B cell (primary cell): ENCODE measurements around the gene BEND5. TPM values are rescaled to one million over a fixed set of nuclear protein-coding genes. Genes with fewer than 3 reads are reported as not detected.

ENCODE experiments used
- ATAC-seq: fragments of 200-7000 bp; cut with Tn5 transposase; one replicate; pipeline ENCODE4 v1.10.0; 2021; ENCODE audit warnings: low read depth, mild to moderate bottlenecking, moderate number of reproducible peaks, moderate library complexity
- CTCF ChIA-PET: fragments of 350-600 bp; sonication (Branson Sonifier 250); formaldehyde crosslinking; loops from one replicate; lab custom pipeline; 2021; ENCODE audit warnings: antibody characterized with exemption, inconsistent platforms; lab: Charles Lee
- POLR2A ChIA-PET: fragments of 350-600 bp; sonication (Branson Sonifier 250); formaldehyde crosslinking; loops from one replicate; lab custom pipeline; 2021; ENCODE audit warnings: antibody characterized with exemption; lab: Charles Lee
- DNase-seq: peaks from one replicate; pipeline ENCODE4 v3.0.0; 2013
- H2AFZ ChIP-seq: 2 replicates; pipeline ENCODE4 v1.6.1; 2012; ENCODE audit warnings: mild to moderate bottlenecking, low read depth, low read length; ENCODE audit not compliant: insufficient read depth, poor library complexity, severe bottlenecking
- H3K27ac ChIP-seq, 2 donors: 1 replicate in 1 of 2; 2 replicates in 1 of 2; pipeline ENCODE4 v1.5.1; 2012 to 2013; ENCODE audit warnings: low read length in 2 of 2, mild to moderate bottlenecking in 2 of 2, moderate library complexity in 1 of 2
- H3K27me3 ChIP-seq, 4 experiments: fragments of 200-600 bp in 1 of 4; sonication (generic) in 1 of 4; replicated peaks in 1 of 4; 1 replicate in 2 of 4; 2 replicates in 2 of 4; pipeline versions ENCODE4 v1.6.1 to v1.7.0; 2013 to 2016; ENCODE audit warnings: low read length in 3 of 4, mild to moderate bottlenecking in 2 of 4, mixed read lengths in 1 of 4, moderate library complexity in 1 of 4; ENCODE audit not compliant: insufficient read depth in 4 of 4, control insufficient read depth in 3 of 4; ENCODE audit errors: control extremely low read depth in 1 of 4
- H3K36me3 ChIP-seq, 2 experiments: replicated peaks in 1 of 2; 1 replicate in 1 of 2; 2 replicates in 1 of 2; pipeline versions ENCODE4 v1.6.1 to v1.7.1; 2013; ENCODE audit warnings: low read length in 1 of 2; ENCODE audit not compliant: insufficient read depth in 2 of 2, control insufficient read depth in 1 of 2; ENCODE audit errors: control extremely low read depth in 1 of 2, extremely low read depth in 1 of 2
- H3K4me1 ChIP-seq, 2 donors: fragments of 200-600 bp in 1 of 2; sonication (generic) in 1 of 2; 1 replicate in 1 of 2; 2 replicates in 1 of 2; pipeline versions ENCODE4 v1.5.1 to v1.6.1; 2013 to 2017; ENCODE audit warnings: low read length in 2 of 2; ENCODE audit not compliant: control insufficient read depth in 2 of 2, insufficient read depth in 2 of 2
- H3K4me2 ChIP-seq: replicated peaks from 2 replicates; pipeline ENCODE3; 2012; ENCODE audit warnings: mild to moderate bottlenecking, low read depth, low read length; ENCODE audit not compliant: poor library complexity, severe bottlenecking
- H3K4me3 ChIP-seq, 5 experiments: fragments of 200-600 bp in 1 of 5; sonication (generic) in 1 of 5; 1 replicate in 3 of 5; 2 replicates in 2 of 5; pipeline versions ENCODE4 v1.5.1 to v1.7.0; 2011 to 2016; ENCODE audit warnings: low read length in 4 of 5, mild to moderate bottlenecking in 4 of 5, low read depth in 2 of 5, control low read depth in 1 of 5, moderate library complexity in 1 of 5; ENCODE audit not compliant: insufficient read depth in 1 of 5; ENCODE audit errors: control extremely low read depth in 1 of 5, extremely low read depth in 1 of 5
- H3K79me2 ChIP-seq: fragments of 200-600 bp; sonication (generic); one replicate; pipeline ENCODE4 v1.6.0; 2016; ENCODE audit warnings: low read length; ENCODE audit not compliant: control insufficient read depth, insufficient read depth
- H3K9ac ChIP-seq: fragments of 200-600 bp; sonication (generic); 2 replicates; pipeline ENCODE4 v1.6.1; 2017; ENCODE audit warnings: mild to moderate bottlenecking, low read length, moderate library complexity
- H3K9me3 ChIP-seq, 3 donors: one replicate each; pipeline versions ENCODE4 v1.6.1 to v1.7.1; 2013; ENCODE audit warnings: low read length in 2 of 3; ENCODE audit not compliant: control insufficient read depth in 2 of 3, insufficient read depth in 1 of 3; ENCODE audit errors: control extremely low read depth in 1 of 3
- H4K20me1 ChIP-seq: 2 replicates; pipeline ENCODE4 v1.6.0; 2012; ENCODE audit warnings: mild to moderate bottlenecking, low read length; ENCODE audit not compliant: insufficient read depth, control insufficient read depth, poor library complexity, severe bottlenecking
- H3K27ac Mint-ChIP-seq: one replicate; pipeline ENCODE4 v1.8.0; 2021; ENCODE audit warnings: mixed read lengths
- H3K27me3 Mint-ChIP-seq: one replicate; pipeline ENCODE4 v1.8.0; 2021; ENCODE audit warnings: mixed read lengths
- H3K4me1 Mint-ChIP-seq: one replicate; pipeline ENCODE4 v1.8.0; 2021; ENCODE audit warnings: mixed read lengths
- H3K4me3 Mint-ChIP-seq: one replicate; pipeline ENCODE4 v1.8.0; 2021; ENCODE audit warnings: mixed read lengths
- H3K9me3 Mint-ChIP-seq: one replicate; pipeline ENCODE4 v1.8.0; 2022; ENCODE audit warnings: mixed read lengths; ENCODE audit not compliant: insufficient read depth
- EZH2 ChIP-seq: IDR thresholded peaks from 2 replicates; pipeline ENCODE4 v1.6.1; 2012; ENCODE audit warnings: borderline replicate concordance, low read depth, mild to moderate bottlenecking, moderate library complexity, low read length; ENCODE audit not compliant: insufficient read depth, poor library complexity, severe bottlenecking
- WGBS: methylation state at CpG from one replicate; pipeline ENCODE4 v1.1.5; 2013; ENCODE audit warnings: missing lambda C conversion rate; ENCODE audit not compliant: insufficient coverage; 5-methylcytosine and 5-hydroxymethylcytosine counted together
- intact Hi-C: fragments of 100-400 bp; cut with micrococcal nuclease; formaldehyde crosslinking; loops from one replicate; pipeline ENCODE4 v1.10.0; 2022
- polyA plus RNA-seq: library from polyadenylated mRNA; depleted of rRNA; stranded (reverse); fragments of >200 nt; gene quantifications from 2 replicates; pipeline ENCODE4 v1.2.3, GENCODE V29; 2012
- total RNA-seq, 2 donors: library from RNA; stranded (reverse); fragments of 120-200 nt in 1 of 2; gene quantifications; 1 replicate in 1 of 2; 2 replicates in 1 of 2; pipeline versions ENCODE4 v1.2.3 to v1.2.4, GENCODE V29; 2013 to 2022
- TF ChIP-seq, protein P1 (sequence below): fragments of 200-600 bp; IDR thresholded peaks from one replicate; pipeline ENCODE4 v1.8.0; 2022; ENCODE audit warnings: antibody characterized with exemption, mild to moderate bottlenecking

The BEND5 gene
- total and polyA plus RNA-seq, 2 donors (not counting 1 experiment from before 2014, with no cell fraction given) = 19.5 to 19.7 TPM

DNA sequence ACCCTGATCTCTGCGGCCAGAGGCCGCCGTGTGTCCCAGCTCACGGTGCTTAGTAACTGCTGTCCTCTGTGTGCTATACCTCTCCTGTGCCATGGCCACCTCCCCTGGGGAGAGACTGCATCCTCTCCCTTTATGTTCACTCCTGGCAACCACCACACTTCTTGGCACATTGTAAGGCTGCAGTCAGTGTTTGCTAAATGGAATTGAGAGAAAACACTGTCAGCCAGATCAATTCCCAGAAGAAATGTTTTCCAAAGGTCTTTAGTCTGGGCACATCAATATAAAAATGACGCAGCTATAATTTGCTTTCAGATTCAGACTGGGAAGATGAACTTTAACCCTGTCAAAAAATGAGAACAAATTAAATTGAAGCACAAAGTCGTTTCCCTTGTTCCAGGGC is 96.8 kb downstream of the BEND5 start:
- Histone ChIP-seq H3K27ac (no peak overlapping the region), H3K4me1 (peaks cover 0 to 8% of the 10 kb centered on the region in 2 donors), H3K4me3 (no peak overlapping the region), H4K20me1 (no peaks in the 10 kb centered on the region), H3K27me3 (peaks cover 0 to 2% (median 0%) of the 10 kb centered on the region in 4 experiments), H3K36me3 (no peaks in the 10 kb centered on the region), H3K79me2 (no peaks in the 10 kb centered on the region), H2AFZ (no peak overlapping the region), H3K4me2 (no peak overlapping the region), H3K9me3 (no peaks in the 10 kb centered on the region), H3K9ac (no peak overlapping the region)
- ChIA-PET POLR2A (no interaction called here), CTCF (interaction anchor here (0.5 to 8.9 kb wide), 2 partner anchors 139 to 156 kb away, joined by 3 to 228 read pairs; no protein-coding TSS in a partner anchor)
- no peak overlapping the region for H3K4me3 Mint-ChIP-seq
- no peak for DNase-seq
- H3K27ac Mint-ChIP-seq = no peak overlapping the region
- no peak for ATAC-seq
- no peaks in the 10 kb centered on the region for H3K9me3 Mint-ChIP-seq
- TF ChIP-seq, protein P1, sequence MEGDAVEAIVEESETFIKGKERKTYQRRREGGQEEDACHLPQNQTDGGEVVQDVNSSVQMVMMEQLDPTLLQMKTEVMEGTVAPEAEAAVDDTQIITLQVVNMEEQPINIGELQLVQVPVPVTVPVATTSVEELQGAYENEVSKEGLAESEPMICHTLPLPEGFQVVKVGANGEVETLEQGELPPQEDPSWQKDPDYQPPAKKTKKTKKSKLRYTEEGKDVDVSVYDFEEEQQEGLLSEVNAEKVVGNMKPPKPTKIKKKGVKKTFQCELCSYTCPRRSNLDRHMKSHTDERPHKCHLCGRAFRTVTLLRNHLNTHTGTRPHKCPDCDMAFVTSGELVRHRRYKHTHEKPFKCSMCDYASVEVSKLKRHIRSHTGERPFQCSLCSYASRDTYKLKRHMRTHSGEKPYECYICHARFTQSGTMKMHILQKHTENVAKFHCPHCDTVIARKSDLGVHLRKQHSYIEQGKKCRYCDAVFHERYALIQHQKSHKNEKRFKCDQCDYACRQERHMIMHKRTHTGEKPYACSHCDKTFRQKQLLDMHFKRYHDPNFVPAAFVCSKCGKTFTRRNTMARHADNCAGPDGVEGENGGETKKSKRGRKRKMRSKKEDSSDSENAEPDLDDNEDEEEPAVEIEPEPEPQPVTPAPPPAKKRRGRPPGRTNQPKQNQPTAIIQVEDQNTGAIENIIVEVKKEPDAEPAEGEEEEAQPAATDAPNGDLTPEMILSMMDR = no peak
- TF ChIP-seq EZH2 = no peak
- peaks cover 10% of the 10 kb centered on the region for H3K27me3 Mint-ChIP-seq
- H3K4me1 Mint-ChIP-seq = peaks cover 7% of the 10 kb centered on the region
- intact Hi-C loops = loop anchor here (10.0 kb wide), 1 partner anchor 1665 kb away; no protein-coding TSS in a partner anchor
- 95% methylated on average over 6 of the region's 6 CpGs for WGBS

DNA sequence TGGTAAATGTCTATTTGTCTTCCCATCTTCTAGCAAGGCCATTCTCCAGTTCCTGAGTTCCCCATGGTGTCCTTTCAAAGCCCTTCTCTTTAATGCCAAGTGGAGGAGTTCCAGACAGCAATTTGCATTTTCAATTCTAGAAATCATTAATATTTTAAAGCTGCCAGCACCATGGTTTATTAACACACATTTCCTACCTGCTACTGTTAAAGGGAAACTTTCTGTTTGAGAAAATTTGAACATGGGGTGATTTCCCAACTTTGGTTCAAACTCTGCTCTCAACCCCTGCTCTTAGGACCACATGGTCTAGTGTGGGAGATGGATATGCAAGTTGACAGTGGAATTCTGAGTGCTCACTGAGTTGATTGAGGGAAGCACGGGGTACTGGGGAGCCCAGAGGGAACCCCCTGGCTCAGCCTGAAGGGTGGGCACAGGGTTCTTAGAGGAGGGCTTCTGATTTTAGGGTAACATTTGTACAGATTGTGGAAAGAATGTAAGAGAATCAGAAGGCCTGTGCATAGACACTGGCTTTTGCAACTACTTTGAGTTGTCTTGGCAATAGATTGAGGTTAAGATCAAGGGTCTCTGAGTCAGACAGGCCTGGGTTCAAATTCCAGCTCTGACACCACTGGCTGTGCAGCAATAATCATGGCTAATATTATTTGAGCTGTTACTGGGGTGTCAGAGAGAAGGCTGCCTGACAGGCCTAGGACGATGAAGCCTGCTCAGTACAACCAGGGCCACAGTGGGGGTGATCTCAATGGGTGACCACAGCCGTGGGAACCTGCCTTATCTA is 97.8 kb downstream of the BEND5 start:
- WGBS = 67% methylated on average over 1 of the region's 3 CpGs
- no peaks in the 10 kb centered on the region for H3K79me2 ChIP-seq
- no peak overlapping the region for H3K27ac ChIP-seq
- no peak overlapping the region for H3K4me3 ChIP-seq
- H3K9me3 ChIP-seq = no peaks in the 10 kb centered on the region
- Mint-ChIP-seq H3K9me3 (no peaks in the 10 kb centered on the region), H3K27me3 (peaks cover 19% of the 10 kb centered on the region), H3K4me3 (no peak overlapping the region), H3K27ac (no peak overlapping the region), H3K4me1 (peaks cover 7% of the 10 kb centered on the region)
- no peaks in the 10 kb centered on the region for H4K20me1 ChIP-seq
- ChIA-PET CTCF (interaction anchor here (1.7 to 8.9 kb wide), 9 partner anchors 15 to 210 kb away, joined by 5 to 228 read pairs (median 8); no protein-coding TSS in a partner anchor), POLR2A (no interaction called here)
- no peaks in the 10 kb centered on the region for H3K36me3 ChIP-seq
- no peak for DNase-seq
- H3K9ac ChIP-seq = no peak overlapping the region
- no peak for ATAC-seq
- no peak for TF ChIP-seq EZH2
- TF ChIP-seq, protein P1 = no peak
- H3K27me3 ChIP-seq = peaks cover 0 to 2% (median 0%) of the 10 kb centered on the region in 4 experiments
- no peak overlapping the region for H3K4me2 ChIP-seq
- H3K4me1 ChIP-seq = peaks cover 0 to 8% of the 10 kb centered on the region in 2 donors
- H2AFZ ChIP-seq = no peak overlapping the region
- intact Hi-C loops = loop anchor here (10.0 kb wide), 1 partner anchor 1666 kb away; no protein-coding TSS in a partner anchor
